ENCODE data around the gene RGS12. TPM values are rescaled to one million over a fixed set of nuclear protein-coding genes. Genes with fewer than 3 reads are reported as not detected.

RGS12 gene
- total and polyA plus RNA-seq, 2 of the 13 experiments (the other 11 are each of a cell fraction or from before 2014, with no cell fraction given): 21.0 to 27.7 TPM

GRCh38 chr4:3257103-3257555, 35.7 kb upstream of the RGS12 start:
- H3K4me2 ChIP-seq (ENCODE audit: low read depth, low read length): no peak overlapping the region
- CTCF ChIA-PET (ENCODE audit: low intra/inter-chr PET ratio, low total read pairs): no interaction called here
- FAIRE-seq (no peak), ATAC-seq (peak; percentile 26), DNase-seq (ENCODE audit: low spot score) (no peak)
- peaks cover 1% of the 10 kb centered on the region for H3K4me1 ChIP-seq (ENCODE audit: insufficient read depth, low read length)
- no peak for TF ChIP-seq ZSCAN22 (CRISPR knock-in tag; IDR thresholded peaks at IDR 0.05)
- TF ChIP-seq ZNF512B (CRISPR knock-in tag; IDR thresholded peaks at IDR 0.05; ENCODE audit: borderline replicate concordance): no peak
- no peak for TF ChIP-seq RAD51 (IDR thresholded peaks at IDR 0.05; ENCODE audit: borderline replicate concordance)
- TF ChIP-seq POLR2A (IDR thresholded peaks at IDR 0.05; ENCODE audit: insufficient read depth in 1 of 2, low read depth in 2 of 2, low read length in 2 of 2): no peak
- TF ChIP-seq GRHL1 (CRISPR knock-in tag; conservative IDR thresholded peaks at IDR 0.05): no peak
- no peak for TF ChIP-seq MED8 (CRISPR knock-in tag; IDR thresholded peaks at IDR 0.05; ENCODE audit: insufficient replicate concordance)
- no peak for TF ChIP-seq AKAP8 (CRISPR knock-in tag; IDR thresholded peaks at IDR 0.05)
- TF ChIP-seq FOXP1 (IDR thresholded peaks at IDR 0.05): no peak
- no peak for TF ChIP-seq FOXP1 (CRISPR knock-in tag; IDR thresholded peaks at IDR 0.05)
- no peak for TF ChIP-seq BHLHE40 (IDR thresholded peaks at IDR 0.05; ENCODE audit: low read length)
- TF ChIP-seq AKNA (CRISPR knock-in tag; IDR thresholded peaks at IDR 0.05; ENCODE audit: borderline replicate concordance): no peak
- TF ChIP-seq ZNF775 (CRISPR knock-in tag; IDR thresholded peaks at IDR 0.05; ENCODE audit: borderline replicate concordance): no peak
- no peak for TF ChIP-seq ZNF652 (CRISPR knock-in tag; IDR thresholded peaks at IDR 0.05; ENCODE audit: borderline replicate concordance, low read depth)
- no peak for TF ChIP-seq HNRNPL (IDR thresholded peaks at IDR 0.05; ENCODE audit: low read depth, low read length)
- TF ChIP-seq ZNF513 (CRISPR knock-in tag; conservative IDR thresholded peaks at IDR 0.05): no peak
- H4K20me1 ChIP-seq (ENCODE audit: insufficient read depth, low read length): no peaks in the 10 kb centered on the region
- no peak overlapping the region for H3K4me3 ChIP-seq (replicated peaks in 1 of 3; ENCODE audit: insufficient read depth in 1 of 3, low read depth in 2 of 3, low read length in 3 of 3)
- no peak overlapping the region for H3K27ac ChIP-seq (ENCODE audit: extremely low read length, insufficient read depth, low read length)
- in situ Hi-C loops (cut with HindIII; ENCODE audit: extremely low pct_ligation_motif_present, low pct_unique_long_range_greater_than_20kb): no loop called here
- no peaks in the 10 kb centered on the region for H3K36me3 ChIP-seq (replicated peaks in 1 of 2; ENCODE audit: control insufficient read depth in 1 of 2, insufficient read depth in 2 of 2, low read length in 2 of 2)
- H3K27me3 ChIP-seq (ENCODE audit: control insufficient read depth in 1 of 2, insufficient read depth in 2 of 2, low read length in 2 of 2): peaks cover 0 to 1% of the 10 kb centered on the region in 2 experiments; a peak in 2 of 5 replicates
- no TSS peak for BruUV-seq (replicated peaks)
- 72% methylated on average over 5 of the region's 9 CpGs for WGBS (ENCODE audit: low lambda C conversion rate)
- intact Hi-C loops (cut with micrococcal nuclease; ENCODE audit: unreplicated experiment): no loop called here
- no peaks in the 10 kb centered on the region for H3K79me2 ChIP-seq (ENCODE audit: insufficient read depth, low read length)
- H3K9me3 ChIP-seq (ENCODE audit: low read length): no peaks in the 10 kb centered on the region
- no peak overlapping the region for H3K9ac ChIP-seq (ENCODE audit: insufficient read depth, low read depth, low read length)
- no peak overlapping the region for H2AFZ ChIP-seq (ENCODE audit: low read length)
- POLR2A ChIA-PET: no interaction called here

All from HepG2 (cell line).